HT1080 (cell line): ENCODE results near the gene ARID3B. TPM values are rescaled to one million over a fixed set of nuclear protein-coding genes. Genes with fewer than 3 reads are reported as not detected.
A peak's percentile ranks its signal among the peaks of the same experiment; 100 is the strongest.

Experiments
- DNase-seq: peaks from one replicate; pipeline ENCODE4 v3.0.0-alpha.2; 2015; ENCODE audit warnings: low read depth
- total RNA-seq: library from RNA; depleted of rRNA; stranded (reverse); fragments of >200 nt; shearing (Covaris generic); gene quantifications from 2 replicates; pipeline ENCODE4 v1.2.3, GENCODE V29; 2014

ARID3B gene
- total RNA-seq, 1 experiment from 2014 or later = 4.9 TPM

- no peak for DNase-seq
These were observed 62.2 kb downstream of the ARID3B start for GRCh38 chr15:74603026-74603788.

- DNase-seq = no peak
These were observed 63.0 kb downstream of the ARID3B start for GRCh38 chr15:74603789-74604705.

- no peak for DNase-seq
These were observed 64.2 kb downstream of the ARID3B start for GRCh38 chr15:74604983-74605794.

GRCh38 chr15:74605795-74606150 is 64.8 kb downstream of the ARID3B start:
- no peak for DNase-seq

GRCh38 chr15:74608786-74609185 is 67.8 kb downstream of the ARID3B start:
- no peak for DNase-seq

GRCh38 chr15:74609938-74610301 is 68.9 kb downstream of the ARID3B start:
- no peak for DNase-seq

GRCh38 chr15:74610302-74610951 is 69.4 kb downstream of the ARID3B start:
- no peak for DNase-seq

GRCh38 chr15:74611341-74611740 is 70.3 kb downstream of the ARID3B start:
- DNase-seq = no peak

GRCh38 chr15:74611834-74612233 is 70.8 kb downstream of the ARID3B start:
- no peak for DNase-seq

GRCh38 chr15:74612677-74613076 is 71.7 kb downstream of the ARID3B start:
- no peak for DNase-seq

GRCh38 chr15:74613089-74613952 is 72.3 kb downstream of the ARID3B start:
- no peak for DNase-seq

GRCh38 chr15:74613953-74614743 is 73.1 kb downstream of the ARID3B start:
- no peak for DNase-seq

GRCh38 chr15:74614744-74615507 is 73.9 kb downstream of the ARID3B start:
- peak; percentile 62 for DNase-seq

GRCh38 chr15:74615508-74616365 is 74.7 kb downstream of the ARID3B start, which contains the start of gene CLK3:
Gene CLK3 (plus strand): TSS chr15:74615836. CDS start chr15:74619197, 3,361 bp downstream.
- peak; percentile 90 for DNase-seq

GRCh38 chr15:74616366-74616939 is 75.4 kb downstream of the ARID3B start:
- DNase-seq = peak; percentile 66

GRCh38 chr15:74616996-74617395 is 76.0 kb downstream of the ARID3B start:
- no peak for DNase-seq
